ENCODE data around the gene C19orf73.

GRCh38 chr19:49126575-49126974, 7.6 kb upstream of the C19orf73 start:
- TF ChIP-seq CTCF (conservative IDR thresholded peaks at IDR 0.05; ENCODE audit: low read length) (no peak), EZH2phosphoT487 (IDR thresholded peaks at IDR 0.05; ENCODE audit: borderline replicate concordance) (no peak)

Measured in Loucy (cell line).